NT2/D1 (cell line): ENCODE data around the gene APBA1.

ENCODE experiments used
- SUZ12 ChIP-seq: IDR thresholded peaks from 2 replicates; pipeline ENCODE4 v1.6.1; 2011; ENCODE audit not compliant: insufficient read length, insufficient read depth; ENCODE audit errors: extremely low read depth
- YY1 ChIP-seq: IDR thresholded peaks from 2 replicates; pipeline ENCODE4 v1.6.1; 2011; ENCODE audit not compliant: insufficient read length, insufficient read depth
- ZNF274 ChIP-seq: IDR thresholded peaks from 2 replicates; pipeline ENCODE4 v1.6.1; 2011; ENCODE audit warnings: mild to moderate bottlenecking, low read depth, low read length

GRCh38 chr9:69483886-69484422 lies 188.2 kb downstream of the APBA1 start:
- TF ChIP-seq YY1 (no peak), SUZ12 (no peak), ZNF274 (no peak)
